ENCODE measurements around the gene SLC23A3. TPM values are rescaled to one million over a fixed set of nuclear protein-coding genes. Genes with fewer than 3 reads are reported as not detected.

SLC23A3 gene
- total and polyA plus RNA-seq, 10 of the 15 experiments (the other 5 are each of a cell fraction or from before 2014, with no cell fraction given) = 0.07 to 1.0 (median 0.40) TPM; not detected in 1

DNA sequence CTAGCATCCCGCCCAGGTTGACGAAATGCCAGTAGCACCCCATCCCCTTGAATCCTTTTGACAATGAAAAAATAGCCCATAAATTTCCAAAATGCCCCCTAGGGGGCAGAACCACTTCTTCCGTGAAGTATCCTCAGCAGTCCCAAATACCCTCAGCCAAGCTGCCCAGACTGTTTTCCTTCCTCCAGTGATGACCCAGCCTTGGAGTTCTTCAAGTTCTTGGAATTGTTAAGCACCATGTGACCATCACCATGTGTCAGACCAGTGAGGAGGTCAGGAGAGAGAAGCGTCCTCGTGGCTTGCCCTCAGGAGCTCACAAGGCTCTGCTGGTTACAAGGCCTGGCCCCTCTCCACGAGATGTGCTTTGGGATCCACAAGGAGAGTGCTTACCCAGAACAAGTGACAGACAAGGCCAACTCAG is 1.4 kb upstream of the SLC23A3 start (continued):
- TF ChIP-seq TBL1XR1 (IDR thresholded peaks at IDR 0.05; ENCODE audit: low read depth, low read length) (no peak), WRNIP1 (IDR thresholded peaks at IDR 0.05; ENCODE audit: borderline replicate concordance, low read depth, low read length) (no peak), TCF7 (IDR thresholded peaks at IDR 0.05; ENCODE audit: borderline replicate concordance) (no peak), MYC (IDR thresholded peaks at IDR 0.05; ENCODE audit: insufficient read depth, insufficient read length, insufficient replicate concordance, low read length, severe bottlenecking) (no peak), YY1 (IDR thresholded peaks at IDR 0.05; ENCODE audit: low read depth, low read length) (no peak), RUNX3 (IDR thresholded peaks at IDR 0.05; ENCODE audit: low read length) (no peak), YBX1 (IDR thresholded peaks at IDR 0.05) (no peak), ESRRA (IDR thresholded peaks at IDR 0.05; ENCODE audit: low read length) (no peak)
- TF ChIP-seq, protein P1, sequence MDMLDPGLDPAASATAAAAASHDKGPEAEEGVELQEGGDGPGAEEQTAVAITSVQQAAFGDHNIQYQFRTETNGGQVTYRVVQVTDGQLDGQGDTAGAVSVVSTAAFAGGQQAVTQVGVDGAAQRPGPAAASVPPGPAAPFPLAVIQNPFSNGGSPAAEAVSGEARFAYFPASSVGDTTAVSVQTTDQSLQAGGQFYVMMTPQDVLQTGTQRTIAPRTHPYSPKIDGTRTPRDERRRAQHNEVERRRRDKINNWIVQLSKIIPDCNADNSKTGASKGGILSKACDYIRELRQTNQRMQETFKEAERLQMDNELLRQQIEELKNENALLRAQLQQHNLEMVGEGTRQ (IDR thresholded peaks at IDR 0.05; ENCODE audit: borderline replicate concordance, low read depth, low read length) = no peak
- TF ChIP-seq, protein P2, sequence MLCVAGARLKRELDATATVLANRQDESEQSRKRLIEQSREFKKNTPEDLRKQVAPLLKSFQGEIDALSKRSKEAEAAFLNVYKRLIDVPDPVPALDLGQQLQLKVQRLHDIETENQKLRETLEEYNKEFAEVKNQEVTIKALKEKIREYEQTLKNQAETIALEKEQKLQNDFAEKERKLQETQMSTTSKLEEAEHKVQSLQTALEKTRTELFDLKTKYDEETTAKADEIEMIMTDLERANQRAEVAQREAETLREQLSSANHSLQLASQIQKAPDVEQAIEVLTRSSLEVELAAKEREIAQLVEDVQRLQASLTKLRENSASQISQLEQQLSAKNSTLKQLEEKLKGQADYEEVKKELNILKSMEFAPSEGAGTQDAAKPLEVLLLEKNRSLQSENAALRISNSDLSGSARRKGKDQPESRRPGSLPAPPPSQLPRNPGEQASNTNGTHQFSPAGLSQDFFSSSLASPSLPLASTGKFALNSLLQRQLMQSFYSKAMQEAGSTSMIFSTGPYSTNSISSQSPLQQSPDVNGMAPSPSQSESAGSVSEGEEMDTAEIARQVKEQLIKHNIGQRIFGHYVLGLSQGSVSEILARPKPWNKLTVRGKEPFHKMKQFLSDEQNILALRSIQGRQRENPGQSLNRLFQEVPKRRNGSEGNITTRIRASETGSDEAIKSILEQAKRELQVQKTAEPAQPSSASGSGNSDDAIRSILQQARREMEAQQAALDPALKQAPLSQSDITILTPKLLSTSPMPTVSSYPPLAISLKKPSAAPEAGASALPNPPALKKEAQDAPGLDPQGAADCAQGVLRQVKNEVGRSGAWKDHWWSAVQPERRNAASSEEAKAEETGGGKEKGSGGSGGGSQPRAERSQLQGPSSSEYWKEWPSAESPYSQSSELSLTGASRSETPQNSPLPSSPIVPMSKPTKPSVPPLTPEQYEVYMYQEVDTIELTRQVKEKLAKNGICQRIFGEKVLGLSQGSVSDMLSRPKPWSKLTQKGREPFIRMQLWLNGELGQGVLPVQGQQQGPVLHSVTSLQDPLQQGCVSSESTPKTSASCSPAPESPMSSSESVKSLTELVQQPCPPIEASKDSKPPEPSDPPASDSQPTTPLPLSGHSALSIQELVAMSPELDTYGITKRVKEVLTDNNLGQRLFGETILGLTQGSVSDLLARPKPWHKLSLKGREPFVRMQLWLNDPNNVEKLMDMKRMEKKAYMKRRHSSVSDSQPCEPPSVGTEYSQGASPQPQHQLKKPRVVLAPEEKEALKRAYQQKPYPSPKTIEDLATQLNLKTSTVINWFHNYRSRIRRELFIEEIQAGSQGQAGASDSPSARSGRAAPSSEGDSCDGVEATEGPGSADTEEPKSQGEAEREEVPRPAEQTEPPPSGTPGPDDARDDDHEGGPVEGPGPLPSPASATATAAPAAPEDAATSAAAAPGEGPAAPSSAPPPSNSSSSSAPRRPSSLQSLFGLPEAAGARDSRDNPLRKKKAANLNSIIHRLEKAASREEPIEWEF (IDR thresholded peaks at IDR 0.05; ENCODE audit: insufficient replicate concordance, low read depth, low read length) = no peak
